GM18867 (cell line): ENCODE measurements around the gene NR2F1-AS1.

Experiments used
- ATAC-seq: cut with Tn5 transposase; IDR thresholded peaks from one replicate; pipeline ENCODE4 v1.9.1; 2021; ENCODE audit warnings: mild to moderate bottlenecking, moderate library complexity; ENCODE audit not compliant: unreplicated experiment

The NR2F1-AS1 gene

DNA sequence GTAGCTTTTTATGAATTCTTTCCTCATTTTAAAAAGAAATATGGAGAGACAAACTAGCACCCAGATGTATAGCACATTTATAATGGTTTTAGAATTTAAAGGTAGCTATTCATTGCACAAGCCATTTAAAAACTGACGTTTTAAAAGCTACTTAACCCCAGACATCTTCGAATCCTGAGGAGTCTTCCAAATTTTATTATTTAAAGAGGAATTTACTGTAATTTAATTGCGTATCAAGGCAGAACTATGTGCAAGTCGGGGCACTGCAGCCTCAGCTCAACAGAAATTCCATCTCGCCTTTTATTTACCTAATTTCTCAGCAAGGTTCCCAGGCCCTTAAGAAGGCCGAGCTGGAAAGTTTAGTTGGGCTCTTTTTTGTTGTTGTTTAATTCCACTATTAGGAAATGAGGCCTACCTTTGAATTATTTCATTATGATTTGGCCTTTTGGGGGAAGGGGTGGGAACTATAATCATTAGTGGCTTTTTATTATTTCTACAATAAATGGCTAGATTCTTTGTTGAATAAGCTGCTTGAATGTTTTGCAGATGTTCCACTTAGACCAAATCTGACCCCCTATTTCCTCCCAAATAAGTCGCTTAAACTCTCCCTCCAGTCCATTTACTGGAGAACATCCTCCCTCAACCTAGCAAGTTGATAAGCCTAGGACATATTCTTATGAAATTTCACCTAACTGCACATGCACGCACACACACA, 22.2 kb upstream of the NR2F1-AS1 start:
- ATAC-seq = no peak

DNA sequence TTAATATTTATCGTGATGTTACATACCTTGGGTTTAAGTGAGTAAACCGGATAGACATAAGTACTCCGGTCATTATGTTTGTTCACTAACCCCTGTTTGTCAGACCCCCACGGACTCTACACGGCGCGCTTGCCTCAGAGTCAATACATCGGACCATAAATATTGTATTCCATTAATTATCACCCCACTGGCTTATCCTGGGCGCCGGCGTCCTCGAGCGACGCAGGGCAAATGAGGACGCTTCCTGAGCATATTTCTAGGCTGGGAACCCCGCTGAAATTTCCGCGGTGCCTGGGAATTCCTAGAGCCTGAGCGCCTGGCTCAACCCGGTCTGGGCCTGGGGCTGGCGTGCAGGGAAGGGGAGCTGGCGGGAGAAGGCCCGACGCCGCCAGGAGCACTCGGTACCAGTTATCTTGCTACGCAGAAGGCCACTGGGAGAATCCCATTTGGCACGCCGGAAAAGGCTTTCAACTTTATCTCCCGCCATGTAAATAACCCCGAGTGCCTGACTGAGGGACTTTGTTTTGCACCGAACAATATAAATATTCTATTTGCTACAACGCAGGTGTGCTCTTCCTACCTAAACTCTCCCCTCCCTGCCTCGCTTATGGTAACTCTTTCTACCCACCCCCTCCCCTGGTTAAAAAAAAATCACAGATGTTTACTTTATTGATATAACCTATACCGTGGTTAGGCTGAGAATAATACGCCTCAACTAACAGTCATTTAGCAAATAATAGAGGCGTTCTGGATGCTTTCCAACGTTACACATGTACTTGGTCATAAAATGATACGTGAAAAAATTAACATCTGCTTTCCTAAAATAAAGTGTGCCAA, 21.4 kb upstream of the NR2F1-AS1 start:
- no peak for ATAC-seq

DNA sequence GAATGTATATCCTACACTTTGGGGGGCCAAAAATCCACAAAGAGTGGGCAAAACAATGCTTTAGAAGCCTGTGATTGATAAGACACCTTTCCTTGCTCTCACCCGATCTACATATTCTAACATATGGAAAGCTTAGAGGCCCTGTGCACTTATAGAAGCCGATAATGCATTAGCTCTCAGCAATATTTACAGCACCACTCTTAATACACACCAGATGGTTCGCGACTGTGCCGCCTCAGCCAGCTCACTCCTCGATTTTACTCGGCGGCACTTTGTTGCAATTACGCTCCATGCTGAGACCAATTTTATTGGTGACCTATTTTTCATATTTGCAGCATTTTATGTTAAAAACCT, 20.8 kb upstream of the NR2F1-AS1 start:
- no peak for ATAC-seq

DNA sequence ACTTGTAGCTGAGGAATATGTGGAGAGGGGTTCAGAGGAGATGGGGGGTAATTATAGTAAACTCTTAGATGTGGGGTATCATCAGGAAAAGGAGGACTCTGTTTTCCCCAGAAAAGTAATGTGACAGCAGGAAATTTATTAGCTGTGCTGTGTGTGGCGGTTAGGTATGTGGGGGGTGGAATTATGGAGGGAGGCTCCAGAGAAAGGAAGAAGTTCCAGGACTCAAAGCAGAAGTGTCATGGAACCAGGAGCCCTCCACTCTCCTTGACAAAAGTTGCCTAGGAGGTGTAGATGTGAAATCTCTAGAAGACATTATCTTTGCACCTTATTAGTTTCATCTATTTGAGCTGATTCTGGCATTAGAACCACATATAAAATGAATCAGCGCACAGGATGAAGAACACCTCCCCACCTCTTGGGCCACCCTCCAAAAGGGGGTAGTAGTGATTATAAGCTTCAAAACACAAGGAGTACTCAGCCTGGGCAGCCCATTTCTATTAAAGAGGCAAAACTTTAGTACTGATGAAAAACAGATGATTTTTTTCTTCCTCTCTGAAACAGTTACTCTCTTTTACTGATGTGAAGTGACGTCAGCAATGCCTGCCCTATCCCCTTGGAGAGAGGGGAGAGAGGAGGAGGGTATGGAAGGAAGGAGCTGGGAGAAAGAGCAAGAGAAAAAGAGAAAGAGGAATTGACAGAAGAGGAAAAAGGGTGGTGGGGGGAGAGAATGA, 20.2 kb upstream of the NR2F1-AS1 start:
- ATAC-seq = no peak

DNA sequence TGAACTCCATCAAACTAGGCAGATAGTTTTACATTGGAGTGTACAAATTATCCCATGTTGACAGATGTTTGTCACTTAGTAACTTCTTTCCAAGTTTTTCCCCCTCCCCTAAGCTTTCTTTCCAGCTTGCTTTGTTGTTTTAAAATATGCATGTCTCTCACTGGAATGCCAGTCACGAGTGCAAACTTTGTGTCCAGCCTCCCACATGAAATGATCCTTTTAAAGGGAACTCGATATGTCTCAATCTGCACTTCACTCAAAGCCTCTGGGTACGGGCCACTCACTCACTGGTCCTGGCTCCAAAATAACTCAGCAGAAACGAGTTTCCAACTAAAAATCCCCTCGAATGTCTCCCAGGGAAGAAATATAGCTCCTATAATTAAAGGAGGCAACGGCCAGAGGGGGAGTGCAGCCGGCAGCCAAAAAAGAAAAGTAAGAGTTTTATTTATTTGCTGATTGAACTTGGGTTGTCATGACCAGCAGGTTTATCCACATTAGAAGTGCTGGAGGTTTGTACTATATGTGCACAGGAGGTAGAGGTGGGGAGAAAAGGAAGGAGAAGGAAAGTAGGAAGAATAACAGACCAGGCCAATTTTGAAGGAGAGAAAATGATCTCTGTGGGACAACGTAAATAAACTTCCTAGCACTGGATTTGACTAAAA, 19.5 kb upstream of the NR2F1-AS1 start:
- no peak for ATAC-seq

DNA sequence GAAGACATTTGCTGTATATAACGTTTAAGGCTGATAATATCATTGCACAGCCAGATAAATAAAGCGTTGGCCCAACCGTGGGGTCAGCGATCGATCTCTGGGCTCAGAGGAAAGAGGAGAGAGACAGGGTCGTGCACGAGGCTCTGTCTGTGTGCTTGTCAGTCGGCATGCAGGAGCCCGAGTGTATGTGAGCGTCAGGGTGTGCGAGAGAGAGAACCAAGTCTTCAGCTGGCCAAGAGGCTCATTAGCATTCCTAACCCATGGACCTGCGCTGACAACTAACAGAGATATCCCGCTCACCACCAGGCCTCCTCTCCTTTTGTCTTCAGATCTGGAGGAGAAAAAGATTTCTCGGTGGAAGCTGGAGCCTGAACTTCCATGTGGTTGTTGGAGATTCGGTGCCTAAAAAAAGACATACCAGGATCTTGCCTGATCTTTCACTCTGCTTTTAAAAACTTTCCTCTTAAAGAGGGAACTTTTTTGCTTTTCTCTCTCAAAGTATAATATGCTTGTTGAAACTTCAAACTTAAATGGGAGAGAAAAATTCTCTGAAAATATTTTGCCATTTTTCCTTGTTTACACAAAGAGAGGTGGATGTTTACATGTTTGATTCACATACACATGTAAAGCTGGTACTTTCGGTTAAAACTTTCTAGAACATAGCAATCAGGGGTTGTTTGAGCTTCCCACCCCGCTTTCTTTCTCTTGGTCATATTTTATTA, 18.5 kb upstream of the NR2F1-AS1 start:
- no peak for ATAC-seq

DNA sequence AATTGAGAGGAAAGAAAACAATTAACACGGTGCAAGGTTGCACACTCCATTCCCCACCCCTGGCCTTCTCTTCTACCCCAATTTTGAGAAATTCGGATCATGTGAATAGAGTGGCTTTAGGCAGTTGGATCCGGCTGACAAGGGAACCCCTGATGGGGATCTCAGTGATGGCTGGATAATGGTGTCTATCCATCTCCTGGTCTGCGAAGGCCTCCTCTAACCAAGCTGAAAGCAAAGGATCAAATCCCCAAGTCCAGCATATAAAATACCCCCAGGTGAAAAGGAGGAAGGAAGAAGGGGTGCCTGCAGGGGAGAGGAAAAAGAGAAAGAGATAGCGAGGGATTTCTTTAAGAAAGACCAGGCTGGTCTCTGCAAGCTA, 18.0 kb upstream of the NR2F1-AS1 start:
- ATAC-seq = no peak

DNA sequence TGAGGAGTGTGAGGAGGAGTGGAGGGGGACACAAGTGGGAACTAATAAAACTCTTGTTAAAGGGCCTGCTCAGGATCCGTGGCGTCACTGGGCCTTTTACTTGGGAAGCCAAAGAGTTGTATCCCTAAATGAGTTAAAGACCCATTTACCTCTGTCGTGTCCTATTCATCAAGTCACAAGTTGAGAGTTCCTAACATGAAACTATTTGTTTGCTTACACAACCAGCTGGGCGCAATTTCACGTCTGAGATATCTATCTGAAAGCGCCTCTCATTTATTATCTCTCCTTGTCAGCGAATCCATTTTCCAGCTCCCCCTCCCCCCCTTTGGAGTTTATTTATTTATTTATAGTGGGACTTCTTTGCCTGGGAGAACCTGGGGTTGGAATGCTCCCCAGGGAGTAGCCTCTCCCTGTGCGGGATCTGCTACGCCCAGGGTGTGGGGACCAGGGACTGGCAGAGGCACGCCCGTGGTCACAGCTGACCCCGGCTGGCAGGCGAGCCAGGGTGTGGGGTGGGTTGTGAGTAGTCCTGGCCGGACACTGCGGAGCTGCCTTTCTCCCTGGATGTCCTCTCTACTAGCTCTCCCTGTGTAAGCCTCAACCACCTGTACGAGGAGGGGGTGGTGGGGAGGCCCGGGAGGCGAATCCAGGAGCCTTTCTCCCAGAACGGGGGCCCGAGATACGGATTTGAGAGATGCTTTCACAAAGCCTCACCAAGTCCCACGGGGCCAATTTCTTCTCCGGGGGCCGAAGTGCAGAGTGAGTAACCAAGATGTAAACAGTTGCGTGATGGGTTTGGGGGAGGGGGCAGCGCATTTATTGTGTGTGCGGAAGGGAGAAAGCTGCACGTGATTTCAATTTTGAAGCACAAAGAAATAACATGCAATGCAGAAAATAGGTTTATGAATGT, 17.3 kb upstream of the NR2F1-AS1 start:
- no peak for ATAC-seq

DNA sequence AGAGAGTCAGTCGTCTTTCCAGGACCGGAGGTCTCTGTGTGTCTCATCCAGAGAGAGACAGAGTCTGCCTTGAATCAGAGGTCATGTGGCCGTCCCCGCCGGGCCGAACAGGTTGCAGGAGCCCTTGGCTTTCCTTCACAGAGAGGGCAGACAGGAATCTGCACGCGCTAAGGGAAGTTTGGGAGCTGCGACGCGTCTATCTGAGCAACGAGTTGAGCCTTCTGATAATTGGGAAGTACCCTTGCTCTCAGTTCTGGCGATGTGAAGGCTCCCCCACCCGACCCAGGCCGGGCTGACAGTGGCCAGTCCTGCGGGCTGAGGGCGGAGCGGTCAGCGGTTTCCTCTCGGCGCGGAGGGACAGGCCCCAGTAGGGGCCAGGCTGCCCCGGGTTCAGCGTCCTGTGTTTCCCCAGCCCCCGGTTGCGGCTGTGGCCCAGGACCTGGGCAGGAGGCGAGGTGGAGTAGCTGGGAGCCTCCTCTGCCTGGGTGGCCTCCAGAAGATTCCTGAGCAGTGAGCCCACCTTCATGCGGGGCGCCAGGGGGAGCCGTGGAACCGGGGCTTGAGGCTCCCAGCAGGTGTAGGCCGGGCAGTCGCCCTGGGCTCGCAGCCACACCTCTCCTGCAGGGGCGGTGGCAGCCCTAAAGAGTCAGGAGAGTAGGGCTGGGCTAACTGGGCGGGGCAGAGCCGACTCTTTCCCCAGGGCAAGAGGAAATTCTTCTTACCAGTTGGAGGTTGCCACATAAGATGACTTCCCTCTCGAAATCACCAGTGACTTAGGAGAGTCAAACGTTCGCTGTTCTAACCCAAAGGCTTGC, 15.9 kb upstream of the NR2F1-AS1 start:
- ATAC-seq = no peak

DNA sequence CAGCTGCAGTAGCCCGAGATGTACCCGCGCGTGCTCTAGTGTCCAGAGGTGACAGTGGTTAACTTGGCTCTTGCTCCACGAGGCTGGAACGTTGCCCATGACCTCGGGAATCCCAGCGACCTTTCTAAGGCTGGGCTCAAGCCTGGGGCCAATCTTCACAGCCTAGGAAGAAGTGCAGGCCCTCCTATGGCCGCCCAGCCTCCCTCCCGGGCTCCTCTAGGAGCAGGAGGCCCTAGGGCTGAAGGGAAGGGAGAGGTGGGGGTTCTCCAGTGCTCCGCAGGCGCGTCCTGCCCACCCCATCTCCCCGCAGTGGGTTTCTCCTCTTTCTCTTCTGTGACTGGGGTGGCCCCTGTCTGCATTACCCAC, 15.3 kb upstream of the NR2F1-AS1 start:
- no peak for ATAC-seq

DNA sequence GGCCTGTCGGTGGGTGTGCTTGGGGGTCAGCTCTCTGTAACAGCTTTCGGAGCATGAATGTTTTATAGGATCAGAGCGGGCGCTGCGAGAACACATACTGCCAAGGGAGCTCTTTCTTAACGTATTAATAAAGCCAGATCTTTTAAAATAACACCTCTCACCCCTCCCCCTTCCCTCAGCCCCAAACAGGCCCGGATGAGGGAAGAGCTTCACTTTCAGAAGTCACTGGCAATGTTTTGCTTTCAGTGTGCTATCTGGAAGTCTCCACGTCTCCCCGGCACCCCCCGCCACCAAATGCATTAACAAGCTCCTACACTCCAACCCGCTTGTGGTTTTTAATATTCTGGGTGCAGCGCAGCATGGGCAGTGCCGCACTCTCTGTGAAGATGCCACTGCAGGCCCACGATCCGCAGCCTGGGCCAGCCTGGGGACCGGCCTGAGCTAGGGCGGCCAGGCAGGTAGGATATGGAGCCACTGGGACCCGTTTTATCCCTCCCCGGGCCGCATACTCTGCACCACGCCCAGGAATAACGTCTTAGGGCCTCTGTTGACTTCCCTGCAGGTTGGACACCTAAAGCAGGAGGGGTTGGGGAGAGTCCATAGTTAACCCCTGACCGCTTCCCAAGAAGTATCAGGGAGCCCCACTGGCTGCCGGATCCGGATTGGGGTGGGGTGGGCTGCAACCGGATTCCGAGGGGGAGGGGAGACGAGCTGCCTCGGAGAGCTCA, 14.6 kb upstream of the NR2F1-AS1 start:
- no peak for ATAC-seq

DNA sequence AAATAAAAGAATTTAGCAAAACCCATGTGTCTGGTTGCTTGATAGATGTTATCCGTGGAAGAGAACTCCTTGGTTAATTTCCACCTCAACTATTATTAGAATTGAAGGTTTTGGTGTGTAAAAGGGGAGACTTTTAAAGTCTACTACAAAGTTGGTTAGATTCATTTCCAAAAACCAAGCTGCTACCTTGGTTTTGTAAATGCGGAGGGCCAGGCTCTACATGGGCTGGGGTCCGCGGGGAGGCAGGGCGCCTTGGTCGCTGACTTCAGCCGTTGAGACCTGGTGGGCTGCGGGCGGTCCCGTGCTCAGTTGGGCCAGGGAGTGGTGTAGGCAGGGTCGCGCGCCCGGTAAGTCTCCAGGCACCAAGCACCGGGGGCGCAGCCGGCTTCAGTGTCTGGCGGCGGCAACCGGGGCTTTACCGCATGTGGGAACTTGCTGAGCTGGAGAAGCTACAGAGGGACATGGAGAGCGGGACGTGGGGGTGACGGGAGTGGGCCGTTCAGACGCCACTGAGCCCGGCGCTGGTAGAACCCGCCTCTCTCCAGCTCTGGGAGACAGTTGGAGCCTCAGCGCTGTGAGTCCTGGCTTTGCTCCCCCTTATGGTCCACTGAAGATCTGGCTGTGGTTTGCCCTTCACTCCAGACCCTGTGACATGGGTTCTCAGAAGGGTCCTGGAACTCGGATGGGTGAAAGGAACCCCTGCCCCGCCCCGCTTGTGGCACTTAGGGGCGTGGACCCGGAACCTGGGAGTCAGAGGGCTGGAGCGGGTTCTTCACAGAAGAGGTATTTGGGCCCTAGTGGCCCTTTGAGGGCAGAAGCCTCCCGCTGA, 13.8 kb upstream of the NR2F1-AS1 start:
- ATAC-seq = no peak

DNA sequence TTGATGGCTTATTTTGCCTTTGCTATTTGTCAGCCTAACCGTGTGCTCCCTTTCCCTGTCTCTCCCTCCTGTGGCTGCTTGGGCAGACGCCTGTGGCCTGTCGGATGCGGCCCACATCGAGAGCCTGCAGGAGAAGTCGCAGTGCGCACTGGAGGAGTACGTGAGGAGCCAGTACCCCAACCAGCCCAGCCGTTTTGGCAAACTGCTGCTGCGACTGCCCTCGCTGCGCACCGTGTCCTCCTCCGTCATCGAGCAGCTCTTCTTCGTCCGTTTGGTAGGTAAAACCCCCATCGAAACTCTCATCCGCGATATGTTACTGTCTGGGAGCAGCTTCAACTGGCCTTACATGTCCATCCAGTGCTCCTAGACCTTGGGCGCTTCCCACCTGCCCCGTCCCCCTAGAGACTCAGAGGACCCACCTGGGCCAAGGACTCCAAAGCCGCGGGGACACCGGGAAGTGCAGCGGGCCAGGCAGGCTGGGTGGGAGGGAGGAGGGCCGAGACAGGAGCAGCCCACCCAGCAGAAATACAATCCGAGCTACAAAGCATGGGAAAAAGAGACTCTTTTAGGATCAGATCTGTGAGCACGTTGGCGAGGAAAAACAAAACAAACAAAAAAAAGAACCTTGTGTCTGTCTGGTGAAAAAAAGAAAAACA, 12.6 kb upstream of the NR2F1-AS1 start:
- ATAC-seq = no peak

DNA sequence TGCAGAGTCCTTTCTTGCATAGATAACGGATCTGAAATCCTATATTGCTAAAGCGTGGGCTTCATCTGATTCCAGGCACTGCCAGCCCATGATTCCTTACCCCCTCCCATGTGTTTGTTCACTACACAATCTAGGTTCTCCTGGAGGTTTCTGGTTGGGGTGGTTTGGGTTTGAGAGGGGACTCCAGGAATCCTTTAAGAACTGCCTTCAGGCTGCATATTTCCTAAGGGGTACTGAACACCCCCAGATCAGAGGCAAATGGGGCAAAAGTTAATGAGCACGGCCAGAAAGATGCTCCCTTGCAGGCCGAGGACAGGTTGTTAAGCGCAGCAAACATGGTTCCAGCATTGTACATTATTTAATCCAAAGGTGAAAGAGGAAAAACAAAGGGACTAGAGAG, 11.9 kb upstream of the NR2F1-AS1 start:
- ATAC-seq = no peak

DNA sequence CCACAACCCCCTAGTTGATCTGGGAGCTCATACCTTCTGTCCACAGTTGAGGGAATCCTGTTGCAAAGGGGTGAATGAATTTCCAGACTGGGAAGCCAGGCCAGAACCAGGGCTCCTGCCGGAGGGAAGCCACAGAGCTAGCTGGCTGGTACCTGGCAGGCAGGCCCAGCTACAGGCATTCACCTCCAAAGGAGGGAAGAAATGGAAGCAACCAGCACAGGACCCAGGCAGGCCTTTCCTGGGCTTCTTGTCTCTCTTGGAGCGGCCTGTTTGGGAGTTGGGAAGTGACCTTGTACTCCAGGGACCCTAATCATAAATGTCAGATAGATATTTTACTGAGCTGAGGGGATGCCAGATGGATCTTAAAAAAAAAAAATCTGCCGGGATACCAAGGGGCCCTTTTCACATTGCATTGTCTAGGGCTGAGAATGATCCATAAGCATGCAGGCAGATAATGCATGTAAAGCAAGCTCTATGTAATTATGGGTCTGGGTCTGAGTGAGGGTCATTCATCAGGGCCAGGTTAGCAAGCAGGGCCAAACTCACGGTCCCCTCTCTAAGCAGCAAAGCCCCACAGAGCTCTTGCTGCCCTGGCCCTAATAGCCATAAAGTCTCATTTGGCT, 10.4 kb upstream of the NR2F1-AS1 start:
- no peak for ATAC-seq

DNA sequence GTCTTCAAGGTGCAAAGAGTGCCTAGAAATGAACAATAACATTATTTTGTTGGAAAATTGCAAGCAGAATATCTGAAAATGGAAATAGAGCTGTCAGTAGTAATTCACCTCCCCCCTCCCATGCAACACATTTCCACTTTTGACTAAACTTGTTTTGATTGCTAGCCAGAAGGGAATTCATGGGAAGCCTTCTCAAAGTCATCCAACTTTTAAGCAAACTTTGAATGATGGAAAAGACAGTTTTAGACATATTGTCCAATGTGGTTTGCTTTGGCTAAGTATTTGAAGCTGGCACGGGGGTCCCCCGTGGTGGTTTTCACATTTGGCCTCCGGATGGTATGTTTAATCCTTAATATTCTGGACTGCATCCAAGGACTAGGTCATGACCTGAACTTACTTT, 9.5 kb upstream of the NR2F1-AS1 start:
- ATAC-seq = no peak
